HepG2 (cell line): ENCODE data around the gene DNAL4. TPM values are rescaled to one million over a fixed set of nuclear protein-coding genes. Genes with fewer than 3 reads are reported as not detected.

Experiments
- ATAC-seq: fragments of 200-7000 bp; cut with Tn5 transposase; 3 replicates; pipeline ENCODE4 v1.9.1; 2020; ENCODE audit warnings: mild to moderate bottlenecking, moderate library complexity
- BruUV-seq: library from RNA; stranded (reverse); fragments of 400-500 nt; replicated peaks from 2 replicates; lab custom pipeline; 2021; lab: Mats Ljungman, UMichigan
- CTCF ChIA-PET: fragments of 300-600 bp; formaldehyde crosslinking; extraction: SDS; loops from one replicate; lab custom pipeline; 2021; ENCODE audit warnings: low total read pairs, inconsistent platforms, low intra/inter-chr PET ratio; lab: Yijun Ruan, JAX
- POLR2A ChIA-PET: fragments of 350-600 bp; sonication (Branson Sonifier 250); formaldehyde crosslinking; loops from one replicate; lab custom pipeline; 2020; ENCODE audit warnings: antibody characterized with exemption, inconsistent platforms; lab: Yijun Ruan, JAX
- DNase-seq: peaks from one replicate; pipeline ENCODE4 v3.0.0-alpha.2; 2015; ENCODE audit warnings: low spot score
- FAIRE-seq: peaks from 3 replicates; lab custom pipeline; 2011; peaks lifted over from hg19 to GRCh38; lab: Jason Lieb, UNC
- H2AFZ ChIP-seq: one replicate; pipeline ENCODE4 v1.6.1; 2011; ENCODE audit warnings: low read length, inconsistent platforms
- H3K27ac ChIP-seq: fragments of 300-600 bp; 3 replicates; pipeline ENCODE4 v1.8.0; 2011; ENCODE audit warnings: mixed run types, mild to moderate bottlenecking, mixed read lengths, low read length, inconsistent platforms; ENCODE audit not compliant: insufficient read depth; ENCODE audit errors: extremely low read length
- H3K27me3 ChIP-seq, 2 experiments: fragments of 200-600 bp in 1 of 2; 2 replicates in 1 of 2; 3 replicates in 1 of 2; pipeline versions ENCODE4 v1.6.0 to v1.8.0; 2011; ENCODE audit warnings: low read length in 2 of 2, mild to moderate bottlenecking in 2 of 2, moderate library complexity in 2 of 2, inconsistent platforms in 1 of 2; ENCODE audit not compliant: insufficient read depth in 2 of 2, control insufficient read depth in 1 of 2
- H3K36me3 ChIP-seq, 2 experiments: fragments of 200-600 bp in 1 of 2; replicated peaks in 1 of 2; 2 replicates in 1 of 2; 3 replicates in 1 of 2; pipeline versions ENCODE4 v1.5.1 to v1.8.0; 2011; ENCODE audit warnings: low read length in 2 of 2, inconsistent platforms in 1 of 2; ENCODE audit not compliant: insufficient read depth in 2 of 2, control insufficient read depth in 1 of 2
- H3K4me1 ChIP-seq: 2 replicates; pipeline ENCODE4 v1.5.1; 2012; ENCODE audit warnings: low read length, inconsistent platforms; ENCODE audit not compliant: insufficient read depth
- H3K4me2 ChIP-seq: 2 replicates; pipeline ENCODE4 v1.6.0; 2011; ENCODE audit warnings: low read depth, low read length, inconsistent platforms
- H3K4me3 ChIP-seq, 3 experiments: fragments of 200-600 bp in 1 of 3; sonication (generic), shearing (Covaris generic) in 1 of 3; replicated peaks in 1 of 3; 2 replicates each; pipeline ENCODE4 v1.5.1; 2011 to 2016; ENCODE audit warnings: low read length in 3 of 3, inconsistent platforms in 2 of 3, low read depth in 2 of 3, mild to moderate bottlenecking in 2 of 3, control low read depth in 1 of 3, mixed read lengths in 1 of 3; ENCODE audit not compliant: insufficient read depth in 1 of 3
- H3K79me2 ChIP-seq: one replicate; pipeline ENCODE4 v1.6.1; 2011; ENCODE audit warnings: low read length, inconsistent platforms; ENCODE audit not compliant: insufficient read depth
- H3K9ac ChIP-seq: 2 replicates; pipeline ENCODE4 v1.6.0; 2011; ENCODE audit warnings: mild to moderate bottlenecking, low read depth, low read length, inconsistent platforms; ENCODE audit not compliant: insufficient read depth
- H3K9me3 ChIP-seq: 2 replicates; pipeline ENCODE4 v1.5.1; 2012; ENCODE audit warnings: mild to moderate bottlenecking, low read length
- H4K20me1 ChIP-seq: 2 replicates; pipeline ENCODE4 v1.6.0; 2011; ENCODE audit warnings: inconsistent platforms, mild to moderate bottlenecking, low read length, moderate library complexity; ENCODE audit not compliant: insufficient read depth
- ATF6 ChIP-seq: sonication (generic); formaldehyde crosslinking; conservative IDR thresholded peaks from 2 replicates; pipeline ENCODE4 v1.4.0; 2020; ENCODE audit warnings: missing genetic modification reagents
- KDM3A ChIP-seq: IDR thresholded peaks from 2 replicates; pipeline ENCODE4 v1.6.1; 2018; ENCODE audit warnings: low read depth, missing compliant biosample characterization
- MYC ChIP-seq: sonication (generic); formaldehyde crosslinking; IDR thresholded peaks from 2 replicates; pipeline ENCODE4 v1.9.0; 2021; ENCODE audit warnings: missing genetic modification reagents, borderline replicate concordance
- RARA ChIP-seq: IDR thresholded peaks from 2 replicates; pipeline ENCODE4 v1.6.1; 2016; ENCODE audit warnings: missing genetic modification reagents, missing compliant biosample characterization
- RFXANK ChIP-seq: IDR thresholded peaks from 2 replicates; pipeline ENCODE4 v1.6.1; 2016
- ZNF264 ChIP-seq: sonication (generic); formaldehyde crosslinking; IDR thresholded peaks from 2 replicates; pipeline ENCODE4 v1.4.0; 2020; ENCODE audit warnings: missing genetic modification reagents
- ZNF570 ChIP-seq: sonication (generic); formaldehyde crosslinking; IDR thresholded peaks from 2 replicates; pipeline ENCODE4 v1.4.0; 2020; ENCODE audit warnings: mild to moderate bottlenecking, missing genetic modification reagents, borderline replicate concordance
- ZNF674 ChIP-seq: sonication (generic); formaldehyde crosslinking; IDR thresholded peaks from 2 replicates; pipeline ENCODE4 v1.5.0; 2020; ENCODE audit warnings: low read depth, mild to moderate bottlenecking, missing genetic modification reagents
- ZNF770 ChIP-seq: sonication (generic); formaldehyde crosslinking; IDR thresholded peaks from 2 replicates; pipeline ENCODE4 v1.5.0; 2020; ENCODE audit warnings: mild to moderate bottlenecking, missing genetic modification reagents
- WGBS: methylation state at CpG from one replicate; pipeline ENCODE4 v1.1.6; 2017; ENCODE audit warnings: low lambda C conversion rate; 5-methylcytosine and 5-hydroxymethylcytosine counted together
- in situ Hi-C: cut with HindIII; loops from 2 replicates; pipeline ENCODE4 v1.10.0; 2017; ENCODE audit warnings: low pct_unique_long_range_greater_than_20kb; ENCODE audit not compliant: extremely low pct_ligation_motif_present
- intact Hi-C: fragments of 100-400 bp; cut with micrococcal nuclease; formaldehyde crosslinking; loops from one replicate; pipeline ENCODE4 v1.10.0; 2022; ENCODE audit not compliant: unreplicated experiment
- polyA plus RNA-seq, 8 experiments: library from polyadenylated mRNA; depleted of rRNA in 3 of 8; stranded (reverse) in 7 of 8; unstranded in 1 of 8; fragments of >200 nt; fragmentation: Illumina TruSeq in 4 of 8; extraction: Trizol in 4 of 8; gene quantifications; 2 replicates each; pipeline versions ENCODE4 v1.2.1 to v1.2.3, GENCODE V29; 2011 to 2016; ENCODE audit warnings: low read depth in 4 of 8, missing spikeins in 1 of 8, mixed read lengths in 1 of 8; ENCODE audit not compliant: insufficient read depth in 1 of 8
- total RNA-seq, 5 experiments: library from RNA; depleted of rRNA; stranded (reverse); fragments of >200 nt; fragmentation: Illumina TruSeq; extraction: Trizol; gene quantifications; 2 replicates each; pipeline ENCODE4 v1.2.3, GENCODE V29; 2016; ENCODE audit warnings: low read depth in 1 of 5
- TF ChIP-seq, protein P1 (sequence below): sonication (generic); formaldehyde crosslinking; IDR thresholded peaks from 2 replicates; pipeline ENCODE4 v1.8.1; 2023; ENCODE audit warnings: missing genetic modification reagents, mild to moderate bottlenecking, borderline replicate concordance
- TF ChIP-seq, protein P2 (sequence below): sonication (generic); formaldehyde crosslinking; IDR thresholded peaks from 2 replicates; pipeline ENCODE4 v1.4.0; 2020; ENCODE audit warnings: missing genetic modification reagents
- TF ChIP-seq, protein P3 (sequence below): sonication (generic); formaldehyde crosslinking; IDR thresholded peaks from 2 replicates; pipeline ENCODE4 v1.8.1; 2022; ENCODE audit warnings: mild to moderate bottlenecking, missing genetic modification reagents

Gene DNAL4
- total and polyA plus RNA-seq, 2 of the 13 experiments (the other 11 are each of a cell fraction or from before 2014, with no cell fraction given) = 8.0 to 10.7 TPM

DNA sequence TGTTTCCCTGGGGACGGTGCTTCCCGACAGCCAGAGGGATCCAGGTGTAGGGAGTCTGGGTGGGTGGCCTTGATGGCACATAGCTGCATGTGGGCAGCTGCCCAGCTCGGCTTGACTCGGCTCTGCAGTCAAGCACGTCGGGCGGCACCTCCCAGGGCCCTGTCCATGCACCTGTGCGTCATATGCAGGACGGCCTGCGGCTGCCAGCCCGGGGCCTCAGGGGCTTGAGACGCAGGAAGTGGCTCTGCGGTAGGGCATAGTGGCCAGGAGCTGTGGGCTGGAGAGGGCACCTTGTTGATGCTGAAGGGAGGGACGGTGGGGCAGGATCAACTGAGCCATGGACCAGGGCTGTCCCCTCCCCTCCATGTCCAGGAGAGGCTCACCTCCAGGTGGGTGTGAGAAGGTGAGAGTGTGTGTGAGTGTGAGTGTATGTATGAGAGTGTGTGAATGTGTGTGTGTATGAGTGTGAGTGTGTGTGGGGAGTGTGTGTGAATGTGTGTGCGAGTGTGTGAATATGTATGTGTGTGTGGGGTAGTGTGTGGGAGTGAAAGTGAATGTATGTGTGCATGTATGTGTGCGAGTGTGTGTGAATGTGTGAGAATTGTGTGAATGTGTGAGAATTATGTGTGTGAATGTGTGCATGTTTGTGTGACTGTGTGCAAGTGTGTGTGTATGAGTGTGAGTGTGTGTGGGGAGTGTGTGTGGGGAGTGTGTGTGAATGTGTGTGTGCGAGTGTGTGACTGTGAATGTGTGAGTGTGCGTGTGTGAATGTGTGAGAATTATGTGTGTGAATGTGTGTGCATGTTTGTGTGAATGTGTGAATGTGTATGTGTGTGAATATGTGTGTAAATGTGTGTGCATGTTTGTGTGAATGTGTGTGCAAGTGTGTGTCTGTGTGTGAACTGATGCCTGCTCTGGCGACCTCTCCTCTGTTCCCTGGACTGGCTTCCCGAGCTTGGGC lies 32.5 kb downstream of the DNAL4 start (continued):
- TF ChIP-seq, protein P1, sequence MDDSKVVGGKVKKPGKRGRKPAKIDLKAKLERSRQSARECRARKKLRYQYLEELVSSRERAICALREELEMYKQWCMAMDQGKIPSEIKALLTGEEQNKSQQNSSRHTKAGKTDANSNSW (CRISPR knock-in tag) = no peak

DNA sequence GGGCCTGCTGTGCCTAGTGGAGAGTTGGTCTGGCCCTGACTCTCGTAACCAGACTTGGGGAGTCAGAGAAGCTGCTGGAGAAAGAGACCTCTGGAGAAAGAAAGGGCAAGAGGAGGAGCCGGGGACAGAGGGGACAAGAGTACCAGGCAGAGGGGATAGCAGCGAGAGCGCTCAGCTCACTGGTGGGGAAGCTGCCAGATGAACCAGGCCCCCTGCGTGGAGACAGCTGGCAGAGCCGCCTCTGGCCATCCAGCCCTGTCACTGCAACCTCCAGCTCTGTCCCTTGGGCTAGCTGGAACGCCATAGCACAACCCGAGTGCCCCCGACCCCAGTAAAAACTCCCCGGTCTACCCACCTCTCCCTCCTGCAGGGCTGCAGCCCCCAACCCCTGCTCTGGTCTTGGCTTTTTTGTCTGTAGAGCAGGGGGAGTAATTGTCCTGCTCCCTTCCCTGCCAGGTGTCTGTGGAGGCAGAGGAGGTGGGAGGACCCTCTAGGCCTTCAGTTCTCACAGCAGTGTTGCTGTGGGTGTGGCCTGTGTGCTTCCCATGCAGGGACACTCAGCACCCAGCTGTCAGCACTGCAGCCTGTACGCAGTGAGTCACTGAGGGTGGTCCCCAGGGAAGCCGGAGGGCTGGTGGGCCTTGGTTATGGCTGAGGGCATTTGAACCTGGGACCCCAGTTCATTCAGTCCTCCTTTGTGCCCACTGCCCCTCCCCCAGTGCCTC lies 33.3 kb downstream of the DNAL4 start:
- Histone ChIP-seq H2AFZ (no peak overlapping the region), H3K79me2 (no peaks in the 10 kb centered on the region), H3K4me3 (no peak overlapping the region; a peak in 1 of 6 replicates), H4K20me1 (no peaks in the 10 kb centered on the region), H3K36me3 (no peaks in the 10 kb centered on the region), H3K27ac (no peak overlapping the region), H3K27me3 (peaks cover 0 to 11% of the 10 kb centered on the region in 2 experiments; a peak in 4 of 5 replicates), H3K4me2 (no peak overlapping the region), H3K9ac (no peak overlapping the region), H3K4me1 (peaks cover 79% of the 10 kb centered on the region), H3K9me3 (no peaks in the 10 kb centered on the region)
- FAIRE-seq = no peak
- peak; percentile 21 for DNase-seq
- CTCF ChIA-PET = no interaction called here
- WGBS = 35% methylated on average over 9 of the region's 12 CpGs
- ATAC-seq = peak; percentile 61
- POLR2A ChIA-PET = no interaction called here
- BruUV-seq = no TSS peak
- intact Hi-C loops (loop anchor here (10.0 kb wide), 2 partner anchors 84 to 244 kb away; partner anchors contain the start of gene NPTXR), in situ Hi-C loops (no loop called here)
- TF ChIP-seq KDM3A (CRISPR knock-in tag) (no peak), RARA (CRISPR knock-in tag) (no peak), ZNF770 (CRISPR knock-in tag) (peak; percentile 75), ZNF570 (no peak), RFXANK (CRISPR knock-in tag) (no peak), ZNF264 (no peak), ATF6 (CRISPR knock-in tag) (no peak), MYC (CRISPR knock-in tag) (no peak), ZNF674 (CRISPR knock-in tag) (no peak)
- TF ChIP-seq, protein P2, sequence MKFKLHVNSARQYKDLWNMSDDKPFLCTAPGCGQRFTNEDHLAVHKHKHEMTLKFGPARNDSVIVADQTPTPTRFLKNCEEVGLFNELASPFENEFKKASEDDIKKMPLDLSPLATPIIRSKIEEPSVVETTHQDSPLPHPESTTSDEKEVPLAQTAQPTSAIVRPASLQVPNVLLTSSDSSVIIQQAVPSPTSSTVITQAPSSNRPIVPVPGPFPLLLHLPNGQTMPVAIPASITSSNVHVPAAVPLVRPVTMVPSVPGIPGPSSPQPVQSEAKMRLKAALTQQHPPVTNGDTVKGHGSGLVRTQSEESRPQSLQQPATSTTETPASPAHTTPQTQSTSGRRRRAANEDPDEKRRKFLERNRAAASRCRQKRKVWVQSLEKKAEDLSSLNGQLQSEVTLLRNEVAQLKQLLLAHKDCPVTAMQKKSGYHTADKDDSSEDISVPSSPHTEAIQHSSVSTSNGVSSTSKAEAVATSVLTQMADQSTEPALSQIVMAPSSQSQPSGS = no peak
- TF ChIP-seq, protein P3, sequence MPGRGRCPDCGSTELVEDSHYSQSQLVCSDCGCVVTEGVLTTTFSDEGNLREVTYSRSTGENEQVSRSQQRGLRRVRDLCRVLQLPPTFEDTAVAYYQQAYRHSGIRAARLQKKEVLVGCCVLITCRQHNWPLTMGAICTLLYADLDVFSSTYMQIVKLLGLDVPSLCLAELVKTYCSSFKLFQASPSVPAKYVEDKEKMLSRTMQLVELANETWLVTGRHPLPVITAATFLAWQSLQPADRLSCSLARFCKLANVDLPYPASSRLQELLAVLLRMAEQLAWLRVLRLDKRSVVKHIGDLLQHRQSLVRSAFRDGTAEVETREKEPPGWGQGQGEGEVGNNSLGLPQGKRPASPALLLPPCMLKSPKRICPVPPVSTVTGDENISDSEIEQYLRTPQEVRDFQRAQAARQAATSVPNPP (CRISPR knock-in tag) = no peak
